Thymus (tissue), 11 donors: ENCODE measurements around the gene ANKS1B. TPM values are rescaled to one million over a fixed set of nuclear protein-coding genes. Genes with fewer than 3 reads are reported as not detected.

Experiments
- DNase-seq, 9 donors: peaks; one replicate each; pipeline ENCODE4 v3.0.0-alpha.2; 2013; ENCODE audit warnings: low spot score in 9 of 9, low read depth in 6 of 9, missing footprints in 1 of 9
- H3K27ac ChIP-seq, 2 donors: one replicate each; pipeline ENCODE4 v1.5.1; 2013; ENCODE audit warnings: control low read depth in 1 of 2, low read depth in 1 of 2, low read length in 1 of 2, mild to moderate bottlenecking in 1 of 2, moderate library complexity in 1 of 2
- H3K27me3 ChIP-seq, 2 donors: one replicate each; pipeline ENCODE4 v1.5.1; 2013; ENCODE audit warnings: low read length in 1 of 2; ENCODE audit not compliant: control insufficient read depth in 2 of 2, insufficient read depth in 1 of 2
- H3K36me3 ChIP-seq, 2 donors: one replicate each; pipeline ENCODE4 v1.5.1; 2013; ENCODE audit warnings: low read length in 1 of 2, mild to moderate bottlenecking in 1 of 2, moderate library complexity in 1 of 2; ENCODE audit not compliant: control insufficient read depth in 2 of 2, insufficient read depth in 2 of 2
- H3K4me1 ChIP-seq, 2 donors: one replicate each; pipeline ENCODE4 v1.5.1; 2013; ENCODE audit warnings: low read length in 2 of 2; ENCODE audit not compliant: control insufficient read depth in 2 of 2, insufficient read depth in 2 of 2
- H3K4me3 ChIP-seq, 2 donors: one replicate each; pipeline ENCODE4 v1.5.1; 2013; ENCODE audit warnings: low read length in 2 of 2, control low read depth in 1 of 2, mild to moderate bottlenecking in 1 of 2
- H3K9me3 ChIP-seq, 2 donors: one replicate each; pipeline ENCODE4 v1.5.1; 2013; ENCODE audit warnings: low read length in 1 of 2, mild to moderate bottlenecking in 1 of 2; ENCODE audit not compliant: control insufficient read depth in 2 of 2, insufficient read depth in 1 of 2
- WGBS: extraction: QIAGEN DNeasy Blood & Tissue Kit; methylation state at CpG from one replicate; pipeline ENCODE4 v1.1.7; 2013; 5-methylcytosine and 5-hydroxymethylcytosine counted together
- polyA plus RNA-seq: library from polyadenylated mRNA; stranded (reverse); fragments of 200-250 nt; gene quantifications from one replicate; pipeline ENCODE4 v1.2.3, GENCODE V29; 2013
- total RNA-seq: library from RNA; stranded (reverse); fragments of 120-200 nt; gene quantifications from one replicate; pipeline ENCODE4 v1.2.4, GENCODE V29; 2013
- donor health status: healthy.

The ANKS1B gene
- total and polyA plus RNA-seq, 2 donors, result 3.5 to 4.9 TPM

DNA sequence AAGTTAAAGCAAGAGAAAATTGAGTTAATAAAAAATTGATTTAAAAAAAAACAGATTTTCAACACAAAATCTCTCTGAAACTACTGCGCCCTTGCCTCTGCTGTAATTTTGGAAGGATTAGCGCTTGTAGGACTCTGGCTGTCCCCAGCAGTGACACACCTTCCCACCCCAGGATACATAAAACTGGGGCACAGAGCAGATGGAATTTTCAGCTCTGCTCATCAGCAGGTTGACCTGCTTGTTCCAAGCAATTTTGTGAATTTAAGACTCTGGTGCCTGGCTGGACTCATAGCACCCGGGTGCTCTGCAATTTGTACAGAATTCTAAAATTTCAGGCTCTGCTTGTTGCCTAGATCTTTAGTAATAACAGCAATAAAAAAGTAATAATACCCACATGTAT is 595.0 kb downstream of the ANKS1B start:
- Histone ChIP-seq H3K27me3 (no peaks in the 10 kb centered on the region), H3K4me3 (no peak overlapping the region), H3K9me3 (no peaks in the 10 kb centered on the region), H3K4me1 (no peaks in the 10 kb centered on the region), H3K36me3 (no peaks in the 10 kb centered on the region), H3K27ac (no peak overlapping the region)
- DNase-seq, result no peak
- 96% methylated on average over 3 of the region's 3 CpGs for WGBS

DNA sequence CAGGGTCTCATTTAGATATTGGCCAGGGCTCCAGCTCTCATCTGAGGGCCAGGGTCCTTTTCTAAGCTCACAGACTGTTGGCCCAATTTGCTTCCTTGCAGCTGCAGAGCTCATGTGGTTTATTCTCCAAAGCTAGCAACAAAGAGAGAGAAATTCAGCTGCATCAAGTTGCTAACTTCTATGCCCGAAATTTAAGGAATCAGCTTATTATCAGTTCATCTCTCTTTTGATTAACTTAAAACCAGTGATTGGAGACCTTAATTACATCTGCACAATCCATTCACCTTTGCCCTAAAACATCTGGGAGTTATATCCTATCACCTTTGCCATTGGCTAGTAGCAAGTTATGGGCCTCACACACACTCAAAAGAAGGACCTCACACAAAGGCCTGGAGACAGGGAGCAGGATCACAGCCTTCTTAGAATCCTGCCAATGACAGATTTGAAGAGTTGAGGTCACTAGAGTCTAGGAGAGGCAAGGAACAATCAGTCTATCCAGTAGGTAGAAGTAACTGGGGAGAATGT is 596.0 kb downstream of the ANKS1B start:
- no peaks in the 10 kb centered on the region for H3K36me3 ChIP-seq

DNA sequence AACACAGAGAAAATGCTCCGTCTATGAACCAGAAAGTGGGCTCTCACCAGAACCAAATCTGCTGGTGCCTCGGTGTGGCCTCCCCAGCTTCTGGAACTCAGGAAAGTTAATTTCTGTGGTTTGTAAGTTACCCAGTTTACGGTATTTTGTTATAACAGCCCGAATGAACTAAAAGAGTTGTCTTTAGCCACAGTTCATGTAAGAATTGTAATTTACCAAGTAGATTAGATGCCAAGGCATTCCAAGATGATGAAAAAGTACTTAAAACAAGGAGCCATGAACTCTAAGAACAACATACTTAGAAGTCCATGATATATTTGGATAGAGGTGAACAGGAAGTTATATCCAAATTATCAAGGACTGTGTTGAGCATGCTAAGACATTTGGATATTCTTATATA is 597.1 kb downstream of the ANKS1B start:
- 74% methylated on average over 4 of the region's 4 CpGs for WGBS
- no peaks in the 10 kb centered on the region for H3K9me3 ChIP-seq
- no peak overlapping the region for H3K4me3 ChIP-seq
- no peaks in the 10 kb centered on the region for H3K4me1 ChIP-seq
- H3K27ac ChIP-seq, result no peak overlapping the region
- no peak for DNase-seq
- no peaks in the 10 kb centered on the region for H3K36me3 ChIP-seq
- no peaks in the 10 kb centered on the region for H3K27me3 ChIP-seq

More for the DNA sequence above, 596.0 kb downstream of the ANKS1B start:
- Histone ChIP-seq H3K4me3 (no peak overlapping the region), H3K4me1 (no peaks in the 10 kb centered on the region), H3K9me3 (no peaks in the 10 kb centered on the region), H3K27me3 (no peaks in the 10 kb centered on the region), H3K27ac (no peak overlapping the region)
- DNase-seq, result no peak
- 88% methylated on average over 1 of the region's 1 CpG for WGBS

DNA sequence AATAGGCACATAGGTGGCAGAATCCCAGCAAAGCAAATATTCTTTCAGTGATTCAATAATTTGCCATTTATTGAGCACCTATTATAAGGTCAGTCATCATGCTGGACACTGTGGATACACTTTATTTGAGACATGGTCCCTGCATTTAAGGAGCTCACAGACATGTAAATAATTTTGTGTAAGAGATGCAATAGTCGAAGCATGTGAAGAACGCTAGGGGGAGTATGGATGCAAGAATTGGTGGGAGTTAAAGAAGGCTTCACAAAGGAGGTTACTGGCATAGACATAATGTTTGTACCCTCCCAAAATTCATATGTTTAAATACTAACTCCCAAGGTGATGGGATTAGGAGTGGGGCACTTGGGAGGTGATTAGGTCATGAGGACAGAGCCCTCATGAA is 597.8 kb downstream of the ANKS1B start:
- Histone ChIP-seq H3K4me3 (no peak overlapping the region), H3K27me3 (no peaks in the 10 kb centered on the region), H3K27ac (no peak overlapping the region), H3K4me1 (no peaks in the 10 kb centered on the region), H3K36me3 (no peaks in the 10 kb centered on the region), H3K9me3 (no peaks in the 10 kb centered on the region)
- 27% methylated on average over 2 of the region's 2 CpGs for WGBS
- DNase-seq, result no peak

DNA sequence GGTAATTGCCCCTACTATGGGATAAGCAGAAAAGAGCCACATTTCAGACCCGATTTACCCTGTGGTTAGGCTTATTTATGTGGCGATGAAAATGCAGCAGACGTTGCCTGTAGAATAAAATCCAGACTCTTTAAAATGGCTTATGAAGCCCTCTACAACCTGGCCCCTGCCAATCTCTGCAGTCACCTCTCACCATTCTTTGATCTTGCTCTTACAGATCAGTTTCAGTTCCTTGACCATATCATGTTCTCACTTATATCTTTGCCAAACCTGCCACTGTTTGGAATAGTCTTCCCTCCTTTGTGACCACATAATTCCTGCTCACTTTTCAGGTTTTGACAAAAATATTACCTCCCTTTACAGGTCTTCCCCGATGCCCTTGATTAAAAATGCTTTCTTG is 601.5 kb downstream of the ANKS1B start:
- no peak for DNase-seq
- Histone ChIP-seq H3K9me3 (no peaks in the 10 kb centered on the region), H3K36me3 (no peaks in the 10 kb centered on the region), H3K27me3 (no peaks in the 10 kb centered on the region), H3K4me3 (no peak overlapping the region), H3K27ac (no peak overlapping the region), H3K4me1 (no peaks in the 10 kb centered on the region)
- 93% methylated on average over 4 of the region's 4 CpGs for WGBS

DNA sequence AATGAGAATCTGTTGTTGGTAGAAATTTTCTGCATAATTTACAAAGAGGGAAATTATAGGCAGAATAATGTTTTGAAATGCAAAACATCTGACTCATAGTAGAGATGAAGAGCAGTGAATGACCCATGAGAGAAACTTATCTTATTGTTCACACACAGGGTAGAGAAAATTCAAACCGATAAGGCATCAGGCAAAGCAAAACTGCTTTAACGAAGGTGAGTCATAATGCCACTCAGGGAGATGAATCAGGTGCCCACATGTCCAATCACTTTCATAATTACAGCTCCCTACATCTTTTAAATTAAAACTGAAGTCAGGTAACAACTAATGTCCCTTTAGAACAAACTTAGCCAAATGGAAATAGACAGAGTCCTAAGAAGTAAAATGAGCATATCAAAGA is 602.7 kb downstream of the ANKS1B start:
- Histone ChIP-seq H3K27me3 (no peaks in the 10 kb centered on the region), H3K36me3 (no peaks in the 10 kb centered on the region), H3K4me3 (no peak overlapping the region), H3K27ac (no peak overlapping the region), H3K9me3 (no peaks in the 10 kb centered on the region), H3K4me1 (no peaks in the 10 kb centered on the region)
- 87% methylated on average over 2 of the region's 2 CpGs for WGBS
- no peak for DNase-seq

DNA sequence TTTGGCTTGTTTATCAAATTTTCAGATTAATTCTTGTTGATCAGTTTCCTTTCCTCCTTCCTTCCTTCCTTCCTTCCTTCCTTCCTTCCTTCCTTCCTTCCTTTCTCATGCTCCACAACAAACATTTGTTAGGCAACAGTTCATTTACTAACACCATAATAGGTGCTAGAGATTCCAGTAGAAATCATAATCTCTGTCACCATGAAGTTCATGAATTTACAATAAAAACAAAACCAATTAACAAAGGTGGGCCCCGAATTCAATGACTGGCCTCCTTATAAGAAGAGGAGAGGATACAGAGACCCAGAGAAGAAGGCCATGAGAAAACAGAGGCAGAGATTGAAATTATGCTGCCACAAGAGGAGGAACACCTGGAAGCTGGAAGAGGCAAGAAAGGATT is 604.0 kb downstream of the ANKS1B start:
- Histone ChIP-seq H3K4me3 (no peak overlapping the region), H3K27me3 (no peaks in the 10 kb centered on the region), H3K36me3 (no peaks in the 10 kb centered on the region), H3K27ac (no peak overlapping the region), H3K4me1 (no peaks in the 10 kb centered on the region), H3K9me3 (no peaks in the 10 kb centered on the region)
- no peak for DNase-seq
- 93% methylated on average over 1 of the region's 1 CpG for WGBS

DNA sequence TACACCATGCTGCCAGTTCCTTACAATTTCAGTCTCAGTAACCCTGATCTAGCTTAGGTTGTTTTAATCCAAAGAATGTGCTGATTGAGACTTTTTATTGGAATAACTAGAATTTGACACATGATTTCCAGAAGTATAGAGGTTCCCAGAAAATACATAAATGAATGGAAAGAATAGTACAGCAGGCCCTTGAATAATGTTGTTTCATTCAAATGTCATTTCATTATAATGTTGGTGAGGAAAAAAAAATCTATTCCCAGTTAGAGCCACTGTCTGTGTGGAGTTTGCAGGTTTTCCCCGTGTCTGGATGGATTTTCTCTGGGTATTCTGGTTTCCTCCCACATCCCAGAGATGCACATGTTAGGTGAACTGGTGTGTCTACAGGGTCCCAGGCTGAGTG is 610.7 kb downstream of the ANKS1B start:
- no peaks in the 10 kb centered on the region for H3K36me3 ChIP-seq
- no peaks in the 10 kb centered on the region for H3K4me1 ChIP-seq
- no peak overlapping the region for H3K27ac ChIP-seq
- H3K27me3 ChIP-seq, result no peaks in the 10 kb centered on the region
- no peaks in the 10 kb centered on the region for H3K9me3 ChIP-seq
- no peak overlapping the region for H3K4me3 ChIP-seq
- 89% methylated on average over 1 of the region's 1 CpG for WGBS
- no peak for DNase-seq

DNA sequence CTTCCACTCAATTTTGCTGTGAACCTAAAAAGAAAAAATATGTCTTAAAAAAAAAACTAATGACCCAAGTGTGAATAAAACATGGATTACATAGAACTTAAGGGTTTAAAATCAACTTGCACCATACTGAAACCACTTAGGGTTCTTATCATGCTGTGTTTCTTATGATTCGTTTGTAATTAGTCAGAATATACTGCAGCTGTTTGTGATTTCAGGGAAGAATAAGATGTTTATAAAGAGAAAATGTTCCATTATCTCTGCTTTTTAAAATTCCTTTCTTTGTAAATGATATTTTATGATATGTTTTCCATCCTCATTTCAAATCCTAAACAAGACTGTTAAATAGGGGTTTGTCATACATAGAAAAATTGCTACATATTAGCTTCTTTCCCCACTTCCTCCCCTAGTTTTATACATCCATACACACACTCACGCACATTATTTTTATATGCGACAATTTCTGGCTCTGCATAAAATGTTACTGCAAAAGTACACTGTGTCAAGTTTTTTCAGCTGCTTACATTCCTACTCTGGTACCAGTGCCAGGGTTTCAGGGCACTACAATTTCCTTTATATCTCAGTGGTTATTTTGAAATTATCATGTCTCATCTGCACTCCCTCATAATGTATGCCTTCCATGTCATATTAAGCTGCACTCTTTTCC is 612.3 kb downstream of the ANKS1B start:
- Histone ChIP-seq H3K4me3 (no peak overlapping the region), H3K27me3 (no peaks in the 10 kb centered on the region), H3K27ac (no peak overlapping the region), H3K9me3 (no peaks in the 10 kb centered on the region), H3K36me3 (no peaks in the 10 kb centered on the region), H3K4me1 (no peaks in the 10 kb centered on the region)
- no peak for DNase-seq
- 66% methylated on average over 3 of the region's 3 CpGs for WGBS
